ENCODE results near the gene LEF1. TPM values are rescaled to one million over a fixed set of nuclear protein-coding genes. Genes with fewer than 3 reads are reported as not detected.

The LEF1 gene
- total RNA-seq: 100 to 1,000 TPM; 412 to 776 (median 500) TPM
- total RNA-seq (2013): 477 TPM
- 119 to 633 (median 352) reads per million in 29 experiments for total RNA-seq

DNA sequence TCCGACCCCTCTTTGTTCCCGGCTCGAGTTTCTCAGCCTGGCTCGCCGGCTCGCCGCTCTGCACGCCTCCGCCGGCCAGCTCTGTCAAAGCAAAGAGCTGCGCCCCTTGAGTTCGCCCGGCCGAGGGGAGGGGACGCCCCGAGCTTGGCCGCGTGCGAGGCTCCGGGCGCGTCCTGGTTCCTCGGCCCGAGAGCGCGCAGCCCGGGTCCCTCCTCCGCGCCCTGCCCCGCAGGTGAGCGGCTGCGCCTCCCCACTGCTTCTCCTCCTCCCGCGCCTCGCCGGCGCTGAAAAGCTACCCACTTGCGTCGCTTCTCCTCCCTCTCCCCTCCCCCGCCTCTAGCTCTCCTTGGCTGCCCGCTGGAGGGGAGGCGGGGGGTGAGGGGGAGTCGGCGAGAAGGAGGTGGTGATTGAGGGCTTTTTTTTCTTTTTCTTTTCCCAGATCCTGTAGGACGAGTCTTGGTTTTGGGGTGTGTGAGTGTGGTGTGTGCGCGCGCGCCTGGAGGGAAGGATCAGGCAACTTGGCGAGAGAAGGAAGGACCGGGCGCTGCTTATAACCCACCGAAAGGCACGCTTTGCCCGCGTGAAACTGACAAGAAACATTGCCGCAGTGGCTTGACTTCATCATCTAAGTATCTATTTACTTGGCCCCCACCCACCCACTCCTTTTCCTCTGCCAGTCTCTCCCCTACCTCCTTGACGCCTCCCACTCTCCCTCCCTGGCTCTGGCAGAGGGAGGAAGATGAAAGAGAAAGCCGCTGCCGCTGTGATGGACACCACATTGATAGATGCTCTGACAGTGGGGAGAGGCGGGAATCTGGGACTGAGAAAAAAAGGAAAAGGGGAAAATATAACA, at the start of gene LEF1:
LEF1 (minus strand) TSS at position 262 of the 853 bp plus-strand sequence. CDS start 1,165 bp downstream, outside the sequence.
- ATAC-seq (replicated peaks in 1 of 4) (peak; percentile 23 to 42 (median 26)), DNase-seq (peak; percentile 38 to 80 (median 71))
- ChIA-PET POLR2A (interaction anchor here (0.6 to 1.3 kb wide), 4 partner anchors 9 to 150 kb away, joined by 3 to 6 read pairs (median 5); no protein-coding TSS in a partner anchor), CTCF (interaction anchor here in 1 of 2 donors (0.5 to 1.2 kb wide), 6 partner anchors 9 to 74 kb away, joined by 3 to 4 read pairs (median 3); no protein-coding TSS in a partner anchor)
- Mint-ChIP-seq H3K9me3 (no peaks in the 10 kb centered on the region), H3K4me1 (peaks cover 33 to 46% (median 41%) of the 10 kb centered on the region in 3 donors), H3K27ac (peak within 1 kb of the TSS; percentile 95 to 97), H3K27me3 (peaks cover 0 to 27% of the 10 kb centered on the region in 2 donors), H3K36me3 (peaks cover 12% of the 10 kb centered on the region), H3K4me3 (peak within 1 kb of the TSS; percentile 98 to 100 (median 99))
- Histone ChIP-seq H3K4me1 (ENCODE audit: control insufficient read depth in 1 of 2, extremely low read depth in 1 of 2, insufficient read depth in 2 of 2, low read length in 2 of 2) (peaks cover 22 to 60% of the 10 kb centered on the region in 2 experiments), H3K36me3 (ENCODE audit: control insufficient read depth in 2 of 2, extremely low read depth in 1 of 2, insufficient read depth in 1 of 2, low read length in 1 of 2) (no peaks in the 10 kb centered on the region), H3K27me3 (replicated peaks in 1 of 2; ENCODE audit: control insufficient read depth in 2 of 2, extremely low read depth in 1 of 2, insufficient read depth in 2 of 2, low read length in 1 of 2) (peaks cover 0 to 57% of the 10 kb centered on the region in 2 experiments), H3K27ac (ENCODE audit: low read length) (peak within 1 kb of the TSS; percentile 52), H3K4me3 (ENCODE audit: control insufficient read depth in 1 of 2, extremely low read depth in 1 of 2, low read length in 1 of 2) (peak within 1 kb of the TSS; percentile 90 to 94), H3K9me3 (no peaks in the 10 kb centered on the region)
- under 1% methylated on average over 25 of the region's 61 CpGs for WGBS (ENCODE audit: insufficient coverage)

DNA sequence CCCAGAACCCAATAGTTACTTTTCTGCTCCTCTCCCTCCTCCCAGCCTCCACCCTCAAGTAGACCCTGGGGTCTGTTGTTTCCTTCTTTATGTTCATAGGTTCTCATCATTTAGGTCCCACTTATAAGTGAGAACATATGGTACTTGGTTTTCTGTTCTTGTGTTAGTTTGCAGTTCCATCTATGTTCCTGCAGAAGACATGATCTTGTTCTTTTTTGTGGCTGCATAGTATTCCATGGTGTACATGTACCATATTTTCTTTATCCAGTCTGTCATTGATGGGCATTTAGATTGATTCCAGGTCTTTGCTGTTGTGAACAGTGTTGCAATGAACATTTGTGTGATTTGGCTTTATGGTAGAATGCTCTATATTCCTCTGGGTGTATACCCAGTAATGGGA, 47.8 kb upstream of the LEF1 start:
- ATAC-seq (replicated peaks in 1 of 4): no peak
- CTCF ChIA-PET: no interaction called here

DNA sequence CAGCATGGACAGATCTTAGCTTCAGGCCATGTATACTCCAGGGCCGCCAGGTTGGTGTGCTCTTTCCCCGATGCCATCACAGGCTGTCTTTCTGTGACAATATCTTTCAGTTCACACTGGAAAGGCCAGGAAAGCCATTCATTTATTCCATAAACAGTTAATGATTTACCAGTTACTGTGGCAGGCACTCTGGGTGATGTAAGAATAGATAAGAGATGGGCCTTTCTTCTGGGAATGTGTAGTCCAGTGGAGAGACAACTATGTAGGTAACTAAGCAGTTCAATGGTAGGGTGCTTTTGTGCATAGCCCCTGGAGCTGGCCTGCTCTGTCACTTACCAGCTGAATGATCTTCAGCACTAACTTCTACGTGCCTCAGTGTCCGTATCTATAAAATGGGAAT, 46.3 kb upstream of the LEF1 start:
- peaks cover 0 to 3% (median 0%) of the 10 kb centered on the region in 3 donors for H3K9me3 Mint-ChIP-seq
- H3K9me3 ChIP-seq: no peaks in the 10 kb centered on the region
- no peak for ATAC-seq (replicated peaks in 1 of 4)
- 100% methylated on average over 2 of the region's 4 CpGs for WGBS (ENCODE audit: insufficient coverage)
- H3K27ac Mint-ChIP-seq: no peak overlapping the region
- DNase-seq: no peak
- ChIA-PET CTCF (interaction anchor here in 1 of 2 donors (0.6 kb wide), 1 partner anchor 361 kb away, joined by 5 read pairs; no protein-coding TSS in a partner anchor), POLR2A (no interaction called here)
- no peaks in the 10 kb centered on the region for H3K27me3 Mint-ChIP-seq
- peaks cover 23% of the 10 kb centered on the region for H3K36me3 Mint-ChIP-seq
- H3K4me3 Mint-ChIP-seq: no peak overlapping the region
- H3K27ac ChIP-seq (ENCODE audit: low read length): no peak overlapping the region
- no peaks in the 10 kb centered on the region for H3K4me1 ChIP-seq (ENCODE audit: control insufficient read depth in 1 of 2, extremely low read depth in 1 of 2, insufficient read depth in 2 of 2, low read length in 2 of 2)
- H3K27me3 ChIP-seq (replicated peaks in 1 of 2; ENCODE audit: control insufficient read depth in 2 of 2, extremely low read depth in 1 of 2, insufficient read depth in 2 of 2, low read length in 1 of 2): no peaks in the 10 kb centered on the region
- peaks cover 3 to 19% (median 14%) of the 10 kb centered on the region in 3 donors for H3K4me1 Mint-ChIP-seq
- H3K36me3 ChIP-seq (ENCODE audit: control insufficient read depth in 2 of 2, extremely low read depth in 1 of 2, insufficient read depth in 1 of 2, low read length in 1 of 2): no peaks in the 10 kb centered on the region
- H3K4me3 ChIP-seq (ENCODE audit: control insufficient read depth in 1 of 2, extremely low read depth in 1 of 2, low read length in 1 of 2): no peak overlapping the region

More for the DNA sequence above, 47.8 kb upstream of the LEF1 start:
- DNase-seq: no peak
- Histone ChIP-seq H3K4me1 (ENCODE audit: control insufficient read depth in 1 of 2, extremely low read depth in 1 of 2, insufficient read depth in 2 of 2, low read length in 2 of 2) (no peaks in the 10 kb centered on the region), H3K4me3 (ENCODE audit: control insufficient read depth in 1 of 2, extremely low read depth in 1 of 2, low read length in 1 of 2) (no peak overlapping the region), H3K27ac (ENCODE audit: low read length) (no peak overlapping the region), H3K9me3 (no peaks in the 10 kb centered on the region), H3K27me3 (replicated peaks in 1 of 2; ENCODE audit: control insufficient read depth in 2 of 2, extremely low read depth in 1 of 2, insufficient read depth in 2 of 2, low read length in 1 of 2) (no peaks in the 10 kb centered on the region), H3K36me3 (ENCODE audit: control insufficient read depth in 2 of 2, extremely low read depth in 1 of 2, insufficient read depth in 1 of 2, low read length in 1 of 2) (no peaks in the 10 kb centered on the region)
- no peaks in the 10 kb centered on the region for H3K27me3 Mint-ChIP-seq
- no peak overlapping the region for H3K4me3 Mint-ChIP-seq
- H3K27ac Mint-ChIP-seq: no peak overlapping the region
- peaks cover 0 to 3% (median 0%) of the 10 kb centered on the region in 3 donors for H3K9me3 Mint-ChIP-seq
- peaks cover 19% of the 10 kb centered on the region for H3K36me3 Mint-ChIP-seq
- POLR2A ChIA-PET: no interaction called here
- peaks cover 3 to 19% (median 14%) of the 10 kb centered on the region in 3 donors for H3K4me1 Mint-ChIP-seq

DNA sequence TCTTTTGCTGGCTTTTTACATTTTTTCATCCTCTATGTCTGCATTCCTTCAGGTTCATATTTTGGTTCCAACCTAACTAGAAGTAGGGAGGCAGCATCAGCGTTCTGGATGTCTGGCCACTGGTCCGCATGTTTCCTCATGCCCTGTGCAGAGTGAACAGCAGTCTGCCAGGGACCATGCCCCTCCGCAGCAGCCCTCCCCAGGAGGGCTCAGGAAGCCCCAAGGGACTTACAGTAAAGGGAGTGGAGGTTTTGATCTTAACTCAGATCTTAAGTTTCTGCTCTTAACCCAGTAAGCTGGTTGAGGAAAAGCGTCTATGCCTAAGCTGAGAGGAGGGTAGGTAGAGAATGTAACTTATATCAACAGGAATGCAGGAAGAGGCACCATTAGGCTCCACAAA, 45.0 kb upstream of the LEF1 start:
- H3K27me3 Mint-ChIP-seq: no peaks in the 10 kb centered on the region
- DNase-seq: no peak
- Histone ChIP-seq H3K9me3 (no peaks in the 10 kb centered on the region), H3K4me1 (ENCODE audit: control insufficient read depth in 1 of 2, extremely low read depth in 1 of 2, insufficient read depth in 2 of 2, low read length in 2 of 2) (no peaks in the 10 kb centered on the region), H3K27me3 (replicated peaks in 1 of 2; ENCODE audit: control insufficient read depth in 2 of 2, extremely low read depth in 1 of 2, insufficient read depth in 2 of 2, low read length in 1 of 2) (no peaks in the 10 kb centered on the region), H3K4me3 (ENCODE audit: control insufficient read depth in 1 of 2, extremely low read depth in 1 of 2, low read length in 1 of 2) (no peak overlapping the region), H3K27ac (ENCODE audit: low read length) (no peak overlapping the region), H3K36me3 (ENCODE audit: control insufficient read depth in 2 of 2, extremely low read depth in 1 of 2, insufficient read depth in 1 of 2, low read length in 1 of 2) (no peaks in the 10 kb centered on the region)
- ATAC-seq (replicated peaks in 1 of 4): no peak
- peaks cover 0 to 3% (median 0%) of the 10 kb centered on the region in 3 donors for H3K9me3 Mint-ChIP-seq
- peak overlapping the region; percentile 19 to 53 for H3K27ac Mint-ChIP-seq
- peaks cover 3 to 19% (median 14%) of the 10 kb centered on the region in 3 donors for H3K4me1 Mint-ChIP-seq
- CTCF ChIA-PET: interaction anchor here in 1 of 2 donors (0.6 kb wide), 1 partner anchor 41 kb away, joined by 3 read pairs; no protein-coding TSS in a partner anchor
- POLR2A ChIA-PET: no interaction called here
- H3K36me3 Mint-ChIP-seq: peaks cover 19% of the 10 kb centered on the region
- 85% methylated on average over 3 of the region's 4 CpGs for WGBS (ENCODE audit: insufficient coverage)
- H3K4me3 Mint-ChIP-seq: no peak overlapping the region

DNA sequence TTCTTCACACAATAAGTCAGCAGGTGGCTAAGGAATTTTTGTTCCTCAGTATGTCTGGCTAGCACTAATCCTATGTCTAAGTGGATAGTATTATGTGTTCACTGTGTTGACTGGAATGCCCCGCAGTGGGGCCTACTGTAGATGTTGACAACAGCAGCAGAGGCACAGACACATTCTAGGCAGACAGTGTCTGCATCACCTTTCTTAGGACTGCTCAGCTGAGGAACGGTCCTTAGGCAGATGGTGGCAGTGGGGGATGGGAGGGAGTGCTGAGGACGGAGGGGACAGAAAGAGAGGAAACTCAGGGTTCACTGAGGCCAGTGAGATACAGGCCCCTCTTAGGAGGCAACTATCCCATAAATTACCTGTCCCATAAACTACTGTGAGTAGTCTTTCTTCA, 44.6 kb upstream of the LEF1 start:
- Mint-ChIP-seq H3K4me1 (peaks cover 3 to 19% (median 14%) of the 10 kb centered on the region in 3 donors), H3K4me3 (no peak overlapping the region), H3K27me3 (no peaks in the 10 kb centered on the region)

DNA sequence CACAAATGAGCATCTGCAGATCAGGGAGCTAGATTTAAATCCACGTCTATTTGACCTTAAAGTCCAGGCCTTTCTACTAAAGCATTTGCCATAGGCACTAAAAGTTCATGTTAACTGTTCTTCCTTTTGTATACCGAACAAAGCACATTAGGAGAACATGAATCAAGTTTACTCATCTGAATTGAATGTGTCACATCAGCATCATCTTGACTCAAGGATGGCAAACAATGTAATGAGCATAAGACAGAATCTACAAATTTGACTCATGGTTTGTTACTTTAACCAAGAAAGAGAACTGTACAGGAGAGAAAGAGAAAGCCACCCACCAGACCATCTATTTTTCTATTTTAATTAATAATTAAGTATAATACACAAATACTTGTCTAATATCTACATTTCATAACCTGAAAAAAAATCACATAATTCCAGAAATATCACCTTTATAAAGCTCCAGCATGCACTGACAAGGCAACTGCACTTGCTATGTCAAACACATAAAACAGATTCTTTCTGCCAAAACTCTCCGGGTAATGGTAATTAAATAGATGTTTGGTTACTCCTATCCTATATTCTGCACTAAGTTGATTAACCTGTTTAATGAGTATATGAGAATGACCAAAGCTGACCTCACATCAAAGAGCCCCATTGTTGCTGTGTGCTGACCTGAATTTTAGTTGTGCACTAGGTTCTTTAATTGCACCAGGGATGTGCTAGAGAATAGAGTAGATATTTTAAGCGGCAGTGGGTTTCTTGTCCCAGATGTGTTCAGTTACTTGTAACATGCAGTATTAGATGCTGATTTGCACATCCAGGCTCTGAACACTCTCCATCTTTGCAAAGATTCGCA, 42.5 kb upstream of the LEF1 start:
- CTCF ChIA-PET: no interaction called here
- H3K27me3 ChIP-seq (replicated peaks in 1 of 2; ENCODE audit: control insufficient read depth in 2 of 2, extremely low read depth in 1 of 2, insufficient read depth in 2 of 2, low read length in 1 of 2): no peaks in the 10 kb centered on the region
- POLR2A ChIA-PET: no interaction called here
- no peak overlapping the region for H3K4me3 ChIP-seq (ENCODE audit: control insufficient read depth in 1 of 2, extremely low read depth in 1 of 2, low read length in 1 of 2)
- no peaks in the 10 kb centered on the region for H3K9me3 Mint-ChIP-seq
- H3K27ac Mint-ChIP-seq: peak overlapping the region in 1 of 2 donors; percentile 9
- no peaks in the 10 kb centered on the region for H3K4me1 ChIP-seq (ENCODE audit: control insufficient read depth in 1 of 2, extremely low read depth in 1 of 2, insufficient read depth in 2 of 2, low read length in 2 of 2)
- DNase-seq: no peak
- WGBS (ENCODE audit: insufficient coverage): 80% methylated on average over 1 of the region's 5 CpGs
- H3K27ac ChIP-seq (ENCODE audit: low read length): no peak overlapping the region
- H3K4me3 Mint-ChIP-seq: no peak overlapping the region
- no peaks in the 10 kb centered on the region for H3K27me3 Mint-ChIP-seq
- no peak for ATAC-seq (replicated peaks in 1 of 4)
- H3K4me1 Mint-ChIP-seq: peaks cover 3 to 19% (median 14%) of the 10 kb centered on the region in 3 donors
- H3K36me3 Mint-ChIP-seq: peaks cover 10% of the 10 kb centered on the region
- no peaks in the 10 kb centered on the region for H3K36me3 ChIP-seq (ENCODE audit: control insufficient read depth in 2 of 2, extremely low read depth in 1 of 2, insufficient read depth in 1 of 2, low read length in 1 of 2)
- no peaks in the 10 kb centered on the region for H3K9me3 ChIP-seq

More for the DNA sequence above, 44.6 kb upstream of the LEF1 start:
- Mint-ChIP-seq H3K27ac (peak overlapping the region in 1 of 2 donors; percentile 53), H3K36me3 (peaks cover 19% of the 10 kb centered on the region), H3K9me3 (peaks cover 0 to 3% (median 0%) of the 10 kb centered on the region in 3 donors)
- Histone ChIP-seq H3K27me3 (replicated peaks in 1 of 2; ENCODE audit: control insufficient read depth in 2 of 2, extremely low read depth in 1 of 2, insufficient read depth in 2 of 2, low read length in 1 of 2) (no peaks in the 10 kb centered on the region), H3K9me3 (no peaks in the 10 kb centered on the region), H3K27ac (ENCODE audit: low read length) (no peak overlapping the region), H3K4me1 (ENCODE audit: control insufficient read depth in 1 of 2, extremely low read depth in 1 of 2, insufficient read depth in 2 of 2, low read length in 2 of 2) (no peaks in the 10 kb centered on the region), H3K4me3 (ENCODE audit: control insufficient read depth in 1 of 2, extremely low read depth in 1 of 2, low read length in 1 of 2) (no peak overlapping the region), H3K36me3 (ENCODE audit: control insufficient read depth in 2 of 2, extremely low read depth in 1 of 2, insufficient read depth in 1 of 2, low read length in 1 of 2) (no peaks in the 10 kb centered on the region)
- DNase-seq (no peak), ATAC-seq (replicated peaks in 1 of 4) (peak in 1 of 4 experiments; percentile 17)
- CTCF ChIA-PET: no interaction called here
- POLR2A ChIA-PET: no interaction called here
- no CpG with 5 or more reads among the region's 3 CpGs for WGBS (ENCODE audit: insufficient coverage)

All from T-cell (primary cell).